ENCODE data around the gene CDK13. TPM values are rescaled to one million over a fixed set of nuclear protein-coding genes. Genes with fewer than 3 reads are reported as not detected.
A peak's percentile ranks its signal among the peaks of the same experiment; 100 is the strongest.

Gene CDK13
- total and polyA plus RNA-seq, 9 of the 15 experiments (the other 6 are each of a cell fraction or from before 2014, with no cell fraction given), result 9.8 to 46.1 (median 32.4) TPM

- intact Hi-C loops (cut with micrococcal nuclease) (loop anchor here (5.0 kb wide), 1 partner anchor 245 kb away; no protein-coding TSS in a partner anchor), in situ Hi-C loops (cut with MboI) (loop anchor here (10.0 kb wide), 1 partner anchor 472 kb away; no protein-coding TSS in a partner anchor)
- Histone ChIP-seq H3K9me1 (ENCODE audit: control insufficient read depth, insufficient read depth, low read length) (no peaks in the 10 kb centered on the region), H3K27me3 (ENCODE audit: control insufficient read depth in 2 of 2, insufficient read depth in 2 of 2, low read length in 2 of 2) (no peaks in the 10 kb centered on the region), H3K4me1 (replicated peaks in 1 of 2; ENCODE audit: control insufficient read depth in 2 of 2, insufficient read depth in 2 of 2, low read length in 2 of 2) (peaks cover 0 to 17% of the 10 kb centered on the region in 2 experiments; a peak in 2 of 5 replicates), H3K4me2 (ENCODE audit: insufficient read depth, low read length) (no peak overlapping the region), H3K27ac (ENCODE audit: extremely low read depth, low read depth, low read length) (no peak overlapping the region), H2AFZ (ENCODE audit: low read depth, low read length) (no peak overlapping the region), H3K9ac (ENCODE audit: insufficient read depth in 1 of 2, low read depth in 2 of 2, low read length in 2 of 2) (no peak overlapping the region), H3K9me3 (replicated peaks; ENCODE audit: control insufficient read depth, insufficient read depth, low read depth, low read length) (no peaks in the 10 kb centered on the region), H3K36me3 (ENCODE audit: control insufficient read depth, insufficient read depth, low read length) (peaks cover 20% of the 10 kb centered on the region), H4K20me1 (replicated peaks; ENCODE audit: control insufficient read depth, insufficient read depth, low read length) (no peaks in the 10 kb centered on the region), H3K79me2 (ENCODE audit: control insufficient read depth, insufficient read depth, low read length) (peaks cover 3% of the 10 kb centered on the region; the same call in 1 of the 3 replicates), H3K4me3 (no peak overlapping the region)
- ATAC-seq (peak; percentile 83), DNase-seq (ENCODE audit: extremely low read depth in 1 of 4, low spot score in 3 of 4) (peak in 2 of 4 experiments; percentile 18 to 65), FAIRE-seq (no peak)
- ChIA-PET CTCF (ENCODE audit: low intra/inter-chr PET ratio) (no interaction called here), POLR2A (interaction anchor here (0.6 to 1.2 kb wide), 3 partner anchors 10 to 29 kb away, joined by 3 to 4 read pairs (median 3); no protein-coding TSS in a partner anchor)
- WGBS (ENCODE audit: insufficient coverage, low coverage, missing lambda C conversion rate), result 5% methylated on average over 2 of the region's 2 CpGs
- BruUV-seq (replicated peaks), result no TSS peak
- TF ChIP-seq XRCC3 (IDR thresholded peaks at IDR 0.05), result no peak
- TF ChIP-seq RBFOX2 (IDR thresholded peaks at IDR 0.05; ENCODE audit: low read depth, low read length), result no peak
- peak; percentile 57; the same call in 1 of the 2 replicates for TF ChIP-seq RAD51 (IDR thresholded peaks at IDR 0.05; ENCODE audit: borderline replicate concordance, low read depth)
- TF ChIP-seq ZBTB17 (CRISPR knock-in tag; IDR thresholded peaks at IDR 0.05), result peak; percentile 86
- TF ChIP-seq MAX (CRISPR knock-in tag; IDR thresholded peaks at IDR 0.05), result 0 out of 2 replicates have a peak, but pooled peaks have one; percentile 24
- TF ChIP-seq AFF1 (IDR thresholded peaks at IDR 0.05; ENCODE audit: low read depth in 1 of 2, partially characterized antibody in 2 of 2), result no peak
- no peak for TF ChIP-seq SIRT6 (IDR thresholded peaks at IDR 0.05; ENCODE audit: low read depth, low read length)
- TF ChIP-seq BACH1 (tag; IDR thresholded peaks at IDR 0.05), result no peak
- TF ChIP-seq BRCA1 (IDR thresholded peaks at IDR 0.05), result no peak
- TF ChIP-seq BRCA1 (CRISPR knock-in tag; IDR thresholded peaks at IDR 0.05), result no peak
- no peak for TF ChIP-seq STAT5A (IDR thresholded peaks at IDR 0.05; ENCODE audit: borderline replicate concordance, low read length)
- peak; percentile 56; the same call in 1 of the 2 replicates for TF ChIP-seq USF2 (CRISPR knock-in tag; IDR thresholded peaks at IDR 0.05)
- TF ChIP-seq BHLHE40 (IDR thresholded peaks at IDR 0.05; ENCODE audit: low read length), result peak; percentile 47; the same call in 1 of the 2 replicates
- peak; percentile 50; the same call in 1 of the 2 replicates for TF ChIP-seq USF1 (CRISPR knock-in tag; IDR thresholded peaks at IDR 0.05)
These were observed 107.2 kb downstream of the CDK13 start for GRCh38 chr7:40057292-40057691.
